GM10847 (cell line): Measurements from ENCODE around the gene TBC1D22A.

ENCODE experiments used
- POLR2A ChIP-seq: IDR thresholded peaks from 2 replicates; pipeline ENCODE4 v1.6.1; 2011; ENCODE audit not compliant: insufficient read length; ENCODE audit errors: extremely low read depth

Gene TBC1D22A

DNA sequence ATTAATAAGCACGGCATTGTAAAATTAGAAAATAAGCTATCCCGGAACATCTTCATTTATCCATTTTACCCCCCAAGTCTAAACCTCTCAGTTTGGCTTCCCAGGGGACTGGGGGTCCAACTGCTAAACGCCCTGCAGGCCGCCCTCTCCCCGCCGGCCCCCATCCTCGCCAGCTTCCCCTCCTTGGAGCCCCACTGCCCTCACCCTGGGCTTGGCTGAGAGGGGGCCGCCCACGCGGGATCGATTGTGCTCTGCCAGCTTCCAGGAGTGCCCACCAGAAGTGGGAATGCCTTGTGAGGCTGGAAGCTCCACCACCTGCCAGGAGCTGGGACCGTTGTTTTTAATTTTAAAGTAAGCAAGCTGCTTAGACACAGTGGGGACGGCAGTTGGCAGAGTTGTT is 353.5 kb downstream of the TBC1D22A start:
- no peak for TF ChIP-seq POLR2A

DNA sequence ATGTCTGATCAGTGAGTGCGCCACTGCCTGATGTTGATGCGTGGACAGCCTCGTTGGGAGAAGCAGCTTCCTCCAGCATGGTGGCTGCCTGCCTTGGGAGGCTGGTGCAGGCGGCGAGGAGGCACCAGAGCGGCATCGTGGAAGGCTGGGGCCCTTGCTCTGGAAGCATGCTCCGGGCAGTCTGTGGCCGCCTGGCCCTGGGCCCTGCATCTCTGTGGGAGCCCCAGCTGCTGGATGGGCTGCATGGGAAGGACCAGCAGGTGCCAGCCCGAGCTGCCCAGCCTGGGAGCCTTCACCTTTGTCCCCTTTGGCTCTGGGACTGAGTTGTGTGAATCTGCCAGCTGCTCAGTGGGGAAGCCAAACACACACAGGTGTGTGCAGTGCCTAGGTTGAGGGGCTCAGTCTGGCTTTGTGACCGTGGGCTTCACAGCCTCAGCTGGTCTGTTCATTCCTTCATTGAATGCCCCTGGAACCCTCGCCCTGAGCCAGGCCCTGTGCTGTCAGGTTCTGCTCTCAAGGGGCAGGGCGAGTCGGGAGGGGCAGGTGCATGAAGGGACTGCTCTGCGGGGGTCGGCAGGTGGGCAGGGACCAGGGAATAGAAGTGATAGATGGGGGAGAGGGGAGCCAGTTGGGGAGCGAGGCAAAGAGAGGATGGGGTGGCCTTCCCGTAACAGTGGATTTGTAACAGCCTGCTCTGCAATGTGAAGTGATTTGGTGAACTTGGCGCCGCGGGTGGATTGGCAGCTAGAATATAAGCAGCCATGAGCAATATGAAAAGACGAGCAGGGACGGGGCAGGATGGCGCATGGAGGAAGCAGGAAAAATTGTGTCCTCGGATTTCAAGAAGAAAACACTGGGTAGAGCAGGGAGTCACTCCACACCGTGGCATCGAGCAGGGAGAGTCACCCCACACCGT is 354.2 kb downstream of the TBC1D22A start:
- TF ChIP-seq POLR2A: no peak

DNA sequence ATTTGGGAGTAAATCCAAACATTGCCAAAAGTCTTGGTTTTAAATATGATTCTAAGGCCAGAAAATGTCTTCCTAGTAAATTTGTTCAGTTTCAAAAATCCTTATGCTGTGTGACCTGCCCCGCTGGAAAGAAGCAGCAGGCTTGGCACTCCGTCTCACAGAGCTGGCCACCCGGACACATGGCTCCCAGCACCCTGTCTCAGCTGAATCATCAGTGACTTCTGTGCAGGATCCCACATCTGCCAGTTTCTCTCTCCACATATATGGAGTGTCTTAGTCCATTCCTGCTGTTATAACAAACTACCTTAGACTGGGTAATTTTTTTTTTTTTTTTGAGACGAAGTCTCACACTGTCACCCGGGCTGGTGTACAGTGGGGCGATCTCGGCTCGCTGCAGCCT is 356.7 kb downstream of the TBC1D22A start:
- TF ChIP-seq POLR2A: no peak

DNA sequence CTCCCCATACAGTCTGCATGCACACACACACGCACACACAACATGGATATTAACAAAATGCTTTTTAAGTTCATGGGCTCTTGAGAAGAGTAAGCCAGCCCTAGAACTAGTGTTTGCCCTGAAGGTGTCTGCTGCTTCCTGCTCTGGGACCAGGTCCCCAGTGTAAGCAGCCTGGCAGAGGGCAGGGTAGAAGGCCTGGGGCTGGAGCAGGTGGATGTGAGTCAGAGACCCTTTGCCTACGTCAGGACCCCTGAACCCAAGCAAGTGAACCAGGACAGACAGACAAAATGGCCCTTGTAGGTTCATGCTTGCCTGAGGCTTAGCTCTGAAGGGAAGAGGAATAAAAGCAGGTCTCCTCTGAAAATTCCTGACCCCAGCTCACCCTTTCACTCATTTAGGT is 357.9 kb downstream of the TBC1D22A start:
- TF ChIP-seq POLR2A: no peak

DNA sequence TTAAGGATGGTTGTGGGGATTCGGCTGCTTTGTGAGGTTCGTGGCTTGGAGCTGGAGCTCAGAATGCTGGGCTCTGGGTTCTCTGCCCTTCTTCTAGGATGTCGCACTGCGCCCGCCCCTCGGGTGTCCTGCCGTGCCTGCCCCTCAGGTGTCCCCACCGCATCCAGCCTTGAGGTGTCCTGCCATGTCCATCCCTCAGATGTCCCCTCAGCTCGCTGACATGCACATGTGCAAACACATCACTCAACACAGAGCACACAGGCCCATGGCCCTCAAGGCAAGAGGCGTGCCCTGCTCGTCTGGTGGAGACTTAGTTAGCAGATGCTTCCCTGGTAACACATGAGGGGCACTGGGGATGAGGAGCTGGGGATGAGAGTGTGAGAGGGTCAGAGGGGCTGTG is 359.3 kb downstream of the TBC1D22A start:
- no peak for TF ChIP-seq POLR2A

DNA sequence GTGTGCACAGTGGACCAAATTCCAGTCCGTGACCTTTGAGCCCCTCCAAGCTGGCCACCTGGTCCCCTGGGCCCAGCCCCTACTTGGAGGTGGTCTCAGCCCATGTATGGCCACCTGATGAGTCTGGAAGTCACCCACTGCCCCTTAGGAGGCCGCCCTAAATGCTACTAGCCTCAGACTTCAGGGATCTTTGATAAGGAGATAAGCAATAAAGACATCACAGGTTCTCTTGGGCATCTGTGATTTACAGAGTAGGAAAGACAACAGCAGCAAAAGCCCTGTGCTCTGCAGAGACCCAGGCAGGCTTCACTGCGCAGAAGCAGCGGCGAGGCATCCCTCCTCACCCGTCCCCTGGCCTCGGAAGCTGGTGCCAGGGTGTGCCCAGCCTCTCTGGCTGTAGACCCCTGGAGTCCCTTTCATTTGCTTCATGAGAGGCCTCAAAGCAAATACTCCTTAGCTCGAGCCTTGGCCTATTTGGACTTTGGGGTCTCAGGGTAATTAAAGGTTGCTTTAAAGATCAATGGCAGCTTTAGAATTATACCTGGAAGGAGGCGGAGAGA is 360.1 kb downstream of the TBC1D22A start:
- TF ChIP-seq POLR2A: no peak

- no peak for TF ChIP-seq POLR2A
Observed at GRCh38 chr22:47123006-47123826, 360.8 kb downstream of the TBC1D22A start.

GRCh38 chr22:47123827-47124442 is 361.5 kb downstream of the TBC1D22A start:
- TF ChIP-seq POLR2A: no peak

GRCh38 chr22:47124451-47124881 is 362.0 kb downstream of the TBC1D22A start:
- no peak for TF ChIP-seq POLR2A

- TF ChIP-seq POLR2A: no peak
Observed at GRCh38 chr22:47124961-47125360, 362.5 kb downstream of the TBC1D22A start.

- no peak for TF ChIP-seq POLR2A
Observed at GRCh38 chr22:47125603-47126002, 363.2 kb downstream of the TBC1D22A start.

DNA sequence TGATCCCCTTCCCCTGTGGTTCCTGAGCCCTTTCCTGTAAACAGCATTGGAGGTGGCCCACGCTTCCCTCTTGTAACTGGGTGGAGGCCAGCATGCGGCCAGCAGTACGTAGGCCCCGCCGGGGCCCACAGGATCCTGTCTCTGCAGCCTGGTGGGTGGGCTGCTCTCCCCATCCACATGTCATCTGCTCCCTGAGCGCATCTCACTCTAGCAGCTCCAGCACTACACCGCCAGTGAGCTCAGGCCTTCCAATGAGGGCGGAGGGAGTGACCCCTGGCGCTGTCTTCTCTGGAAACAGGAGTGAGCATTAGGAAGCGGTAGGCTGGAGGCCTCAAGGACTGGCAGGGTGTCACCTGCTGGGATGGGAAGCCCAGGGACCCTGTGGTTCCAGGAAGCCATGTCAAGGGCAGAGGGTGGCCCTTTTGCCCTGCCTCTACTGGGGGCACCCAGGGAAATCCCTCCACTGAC is 363.9 kb downstream of the TBC1D22A start:
- TF ChIP-seq POLR2A: no peak

DNA sequence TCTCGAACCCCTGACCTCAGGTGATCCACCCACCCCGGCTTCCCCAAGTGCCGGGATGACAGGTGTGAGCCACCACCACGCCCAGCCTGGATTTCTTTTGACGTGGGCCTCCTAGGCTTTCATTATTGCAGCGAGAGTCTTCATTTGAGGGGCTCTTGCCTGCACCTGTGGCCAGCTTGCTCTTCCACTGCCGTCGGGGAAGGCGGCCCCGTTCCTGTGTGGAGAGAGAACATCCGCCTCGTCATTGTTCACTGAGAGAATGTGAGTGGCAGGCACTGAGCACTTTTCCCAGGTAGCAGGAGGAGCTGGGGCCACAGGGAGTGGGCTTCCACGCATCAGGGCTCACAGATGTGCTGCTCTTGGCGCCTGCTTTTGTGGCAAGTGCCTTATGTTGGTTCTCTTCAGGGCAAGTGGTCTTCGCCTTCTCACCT is 365.0 kb downstream of the TBC1D22A start:
- TF ChIP-seq POLR2A: no peak

- no peak for TF ChIP-seq POLR2A
Observed at GRCh38 chr22:47128216-47128615, 365.8 kb downstream of the TBC1D22A start.

DNA sequence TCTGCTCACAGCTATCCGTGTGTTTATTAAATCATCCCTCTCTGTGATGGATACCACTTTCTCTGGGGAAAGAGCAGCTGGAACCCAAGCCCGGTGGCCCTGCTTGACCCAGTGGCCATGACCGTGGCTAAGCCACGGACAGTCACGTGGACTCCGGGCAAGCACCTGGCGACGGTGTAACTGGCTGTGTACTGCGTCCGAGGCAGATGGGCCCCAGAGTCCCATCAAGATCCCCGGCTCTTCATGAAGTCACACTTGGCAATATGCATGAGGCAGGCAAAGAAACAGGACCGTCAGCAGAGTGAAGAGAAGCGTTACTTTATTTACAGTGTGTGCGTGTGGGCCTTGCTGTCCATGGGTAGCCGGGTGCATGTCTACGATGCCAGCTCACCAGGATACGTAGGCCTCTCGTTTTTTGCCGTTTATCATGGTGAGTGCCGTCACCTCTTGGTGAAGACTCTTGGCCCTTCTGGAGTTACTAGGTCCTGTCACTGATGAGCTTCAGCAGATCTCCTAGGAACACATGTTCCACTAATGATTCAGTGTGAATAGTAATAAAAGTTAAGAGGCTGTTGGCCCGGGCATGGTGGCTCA is 366.3 kb downstream of the TBC1D22A start:
- no peak for TF ChIP-seq POLR2A

DNA sequence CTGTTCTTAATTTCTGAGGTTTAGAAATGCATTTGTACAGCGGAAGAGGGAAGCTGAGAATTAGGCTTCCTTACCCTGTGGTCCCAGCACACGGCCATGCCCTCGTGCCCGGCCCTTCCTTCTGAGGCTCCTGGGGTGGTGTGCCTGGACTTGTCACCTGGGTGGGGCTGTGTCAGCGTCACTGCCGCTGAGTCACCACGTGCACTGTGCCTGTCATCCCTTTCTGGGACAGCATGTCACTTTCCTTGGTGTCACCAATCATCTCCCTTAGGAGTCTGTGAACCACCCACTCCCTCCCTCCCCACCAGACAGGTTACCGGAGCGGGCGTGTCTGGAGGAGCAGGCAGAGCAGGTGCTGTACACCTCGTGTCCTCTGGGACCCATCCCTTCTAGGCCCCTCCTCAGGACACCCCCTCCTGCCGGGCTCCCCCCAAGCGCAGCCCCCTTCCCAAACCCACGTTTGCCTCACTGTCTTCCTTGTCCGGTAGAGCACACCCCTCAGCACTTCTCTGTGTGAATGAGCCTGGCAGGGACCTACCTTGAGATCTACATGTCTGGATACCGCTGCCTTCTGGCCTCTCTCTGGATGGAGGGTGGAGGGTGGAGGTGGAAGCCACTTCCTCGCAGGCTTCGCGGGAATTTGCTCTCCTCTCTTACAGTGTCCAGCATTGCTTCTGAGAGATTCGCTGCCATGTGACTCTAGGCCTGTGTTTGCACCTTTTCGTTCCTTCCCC is 367.6 kb downstream of the TBC1D22A start:
- TF ChIP-seq POLR2A: no peak
